ENCODE results near the gene PEAK1. TPM values are rescaled to one million over a fixed set of nuclear protein-coding genes. Genes with fewer than 3 reads are reported as not detected.

Gene PEAK1
- total and polyA plus RNA-seq, 2 donors (not counting 3 experiments of a cell fraction or from before 2014, with no cell fraction given) = 17.9 to 91.9 TPM

GRCh38 chr15:77421370-77421700 is 1.4 kb upstream of the PEAK1 start:
- peak overlapping the region; percentile 95 for H3K27ac ChIP-seq (ENCODE audit: insufficient read depth, low read depth, low read length)
- H3K79me2 ChIP-seq (ENCODE audit: control insufficient read depth, insufficient read depth, low read length) = peaks cover 72% of the 10 kb centered on the region
- dilution Hi-C loops (cut with MboI; ENCODE audit: extremely low pct_ligation_motif_present, low sequenced_read_pairs) (no loop called here), intact Hi-C loops (cut with micrococcal nuclease) (no loop called here)
- H3K36me3 ChIP-seq (ENCODE audit: control insufficient read depth in 2 of 2, extremely low read depth in 1 of 2, insufficient read depth in 2 of 2, low read length in 2 of 2) = no peaks in the 10 kb centered on the region
- peak; percentile 43 for DNase-seq (ENCODE audit: low read depth, low spot score)
- CTCF ChIA-PET = interaction anchor here (0.6 to 3.8 kb wide), 10 partner anchors 20 to 302 kb away, joined by 3 to 39 read pairs (median 4); no protein-coding TSS in a partner anchor
- H3K9me1 ChIP-seq (replicated peaks; ENCODE audit: control insufficient read depth, extremely low read depth, insufficient read depth, low read length) = no peaks in the 10 kb centered on the region
- peak overlapping the region; percentile 96 for H3K9ac ChIP-seq (replicated peaks; ENCODE audit: extremely low read depth, insufficient read depth, low read length)
- H3K9me3 ChIP-seq (replicated peaks; ENCODE audit: control insufficient read depth, insufficient read depth, low read length) = no peaks in the 10 kb centered on the region
- no peak overlapping the region for H2AFZ ChIP-seq (ENCODE audit: low read depth, low read length)
- no peak for FAIRE-seq
- TSS peak; percentile 35 for BruUV-seq (replicated peaks)
- H3K4me2 ChIP-seq (ENCODE audit: insufficient read depth, low read length) = peak overlapping the region; percentile 93
- H3K27me3 ChIP-seq (ENCODE audit: control insufficient read depth in 2 of 2, insufficient read depth in 2 of 2, low read length in 2 of 2) = no peaks in the 10 kb centered on the region
- peaks cover 34% of the 10 kb centered on the region for H3K4me1 ChIP-seq (ENCODE audit: control insufficient read depth, extremely low read depth, insufficient read depth, low read length)
- peaks cover 4% of the 10 kb centered on the region for H4K20me1 ChIP-seq (replicated peaks; ENCODE audit: control insufficient read depth, extremely low read depth, insufficient read depth, low read length)
- POLR2A ChIA-PET = no interaction called here
- peak overlapping the region; percentile 78 to 96 (median 92) for H3K4me3 ChIP-seq (replicated peaks in 1 of 3; ENCODE audit: insufficient read depth in 1 of 3, low read depth in 1 of 3, low read length in 3 of 3)
- TF ChIP-seq FOS (IDR thresholded peaks at IDR 0.05; ENCODE audit: borderline replicate concordance, insufficient read depth, low read length) (no peak), POLR2AphosphoS5 (IDR thresholded peaks at IDR 0.05; ENCODE audit: insufficient read depth, low read depth, low read length) (no peak), GATA2 (IDR thresholded peaks at IDR 0.05; ENCODE audit: insufficient read depth, insufficient read length, low read depth, low read length) (no peak)

DNA sequence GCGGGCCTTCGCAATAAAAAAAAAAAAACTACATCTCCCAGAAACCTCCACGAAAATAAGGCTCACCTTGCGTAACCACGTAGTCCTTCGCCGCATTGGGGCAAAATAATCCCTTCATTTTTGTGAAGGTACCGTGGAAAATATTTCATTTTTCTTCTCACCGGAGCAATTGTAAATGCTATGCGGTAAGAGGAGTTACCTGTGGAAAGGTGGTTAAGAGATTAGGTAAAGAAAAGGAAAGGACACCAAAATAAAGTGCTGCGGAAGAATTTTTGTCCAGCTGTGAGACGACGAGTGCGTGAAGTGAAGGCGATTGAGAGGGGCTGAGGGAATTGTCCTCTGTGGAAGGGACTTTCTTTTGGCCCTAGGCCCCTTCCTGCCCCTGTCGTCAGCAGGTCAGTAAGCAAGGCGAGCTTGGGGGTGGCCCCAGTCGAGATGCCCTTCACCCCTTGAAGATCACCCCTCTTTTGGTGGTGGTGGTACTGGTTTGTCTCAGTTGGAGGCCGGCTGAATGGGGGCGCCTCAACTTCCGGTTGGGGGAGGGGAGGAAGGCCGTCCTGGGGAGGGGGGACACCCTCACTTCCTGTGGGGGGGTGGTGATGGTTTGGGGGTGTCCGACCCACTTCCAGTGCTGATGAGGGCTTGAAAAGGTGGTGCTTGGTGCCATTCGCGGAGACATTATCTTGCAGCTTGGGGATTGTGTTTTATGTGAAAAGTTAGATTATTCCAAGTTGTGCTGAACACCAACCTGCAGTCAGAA is 886 bp upstream of the PEAK1 start, which contains the start of gene HMG20A:
Gene HMG20A, plus strand, starts transcription at position 279 of the 760 bp plus-strand sequence. CDS start 37,520 bp downstream, outside the sequence.
- Histone ChIP-seq H3K36me3 (ENCODE audit: control insufficient read depth in 2 of 2, extremely low read depth in 1 of 2, insufficient read depth in 2 of 2, low read length in 2 of 2) (no peaks in the 10 kb centered on the region), H3K79me2 (ENCODE audit: control insufficient read depth, insufficient read depth, low read length) (peaks cover 75% of the 10 kb centered on the region), H3K9me1 (replicated peaks; ENCODE audit: control insufficient read depth, extremely low read depth, insufficient read depth, low read length) (no peaks in the 10 kb centered on the region), H3K4me3 (replicated peaks in 1 of 3; ENCODE audit: insufficient read depth in 1 of 3, low read depth in 1 of 3, low read length in 3 of 3) (peak within 1 kb of the TSS; percentile 79 to 96 (median 92)), H3K9me3 (replicated peaks; ENCODE audit: control insufficient read depth, insufficient read depth, low read length) (no peaks in the 10 kb centered on the region), H4K20me1 (replicated peaks; ENCODE audit: control insufficient read depth, extremely low read depth, insufficient read depth, low read length) (peaks cover 8% of the 10 kb centered on the region), H3K27me3 (ENCODE audit: control insufficient read depth in 2 of 2, insufficient read depth in 2 of 2, low read length in 2 of 2) (no peaks in the 10 kb centered on the region), H2AFZ (ENCODE audit: low read depth, low read length) (peak within 1 kb of the TSS; percentile 78), H3K9ac (replicated peaks; ENCODE audit: extremely low read depth, insufficient read depth, low read length) (peak within 1 kb of the TSS; percentile 99), H3K27ac (ENCODE audit: insufficient read depth, low read depth, low read length) (peak within 1 kb of the TSS; percentile 95), H3K4me1 (ENCODE audit: control insufficient read depth, extremely low read depth, insufficient read depth, low read length) (peaks cover 40% of the 10 kb centered on the region), H3K4me2 (ENCODE audit: insufficient read depth, low read length) (peak within 1 kb of the TSS; percentile 93)
- no TSS peak for BruUV-seq (replicated peaks)
- DNase-seq (ENCODE audit: low read depth, low spot score) (peak; percentile 93), FAIRE-seq (peak; percentile 56)
- POLR2A ChIA-PET = no interaction called here
- intact Hi-C loops (cut with micrococcal nuclease) (loop anchor here (1.0 kb wide), 7 partner anchors 37 to 349 kb away; partner anchors contain the start of gene TSPAN3), dilution Hi-C loops (cut with MboI; ENCODE audit: extremely low pct_ligation_motif_present, low sequenced_read_pairs) (no loop called here)
- CTCF ChIA-PET = interaction anchor here (0.7 to 3.8 kb wide), 8 partner anchors 22 to 302 kb away, joined by 3 to 39 read pairs (median 5); no protein-coding TSS in a partner anchor
- TF ChIP-seq FOS (IDR thresholded peaks at IDR 0.05; ENCODE audit: borderline replicate concordance, insufficient read depth, low read length) (no peak), POLR2AphosphoS5 (IDR thresholded peaks at IDR 0.05; ENCODE audit: insufficient read depth, low read depth, low read length) (peak; percentile 9)
